ENCODE measurements around the gene EGFL7. TPM values are rescaled to one million over a fixed set of nuclear protein-coding genes. Genes with fewer than 3 reads are reported as not detected.

Gene EGFL7
- total RNA-seq, 2 donors from 2014 or later = 49.3 to 118 TPM

DNA sequence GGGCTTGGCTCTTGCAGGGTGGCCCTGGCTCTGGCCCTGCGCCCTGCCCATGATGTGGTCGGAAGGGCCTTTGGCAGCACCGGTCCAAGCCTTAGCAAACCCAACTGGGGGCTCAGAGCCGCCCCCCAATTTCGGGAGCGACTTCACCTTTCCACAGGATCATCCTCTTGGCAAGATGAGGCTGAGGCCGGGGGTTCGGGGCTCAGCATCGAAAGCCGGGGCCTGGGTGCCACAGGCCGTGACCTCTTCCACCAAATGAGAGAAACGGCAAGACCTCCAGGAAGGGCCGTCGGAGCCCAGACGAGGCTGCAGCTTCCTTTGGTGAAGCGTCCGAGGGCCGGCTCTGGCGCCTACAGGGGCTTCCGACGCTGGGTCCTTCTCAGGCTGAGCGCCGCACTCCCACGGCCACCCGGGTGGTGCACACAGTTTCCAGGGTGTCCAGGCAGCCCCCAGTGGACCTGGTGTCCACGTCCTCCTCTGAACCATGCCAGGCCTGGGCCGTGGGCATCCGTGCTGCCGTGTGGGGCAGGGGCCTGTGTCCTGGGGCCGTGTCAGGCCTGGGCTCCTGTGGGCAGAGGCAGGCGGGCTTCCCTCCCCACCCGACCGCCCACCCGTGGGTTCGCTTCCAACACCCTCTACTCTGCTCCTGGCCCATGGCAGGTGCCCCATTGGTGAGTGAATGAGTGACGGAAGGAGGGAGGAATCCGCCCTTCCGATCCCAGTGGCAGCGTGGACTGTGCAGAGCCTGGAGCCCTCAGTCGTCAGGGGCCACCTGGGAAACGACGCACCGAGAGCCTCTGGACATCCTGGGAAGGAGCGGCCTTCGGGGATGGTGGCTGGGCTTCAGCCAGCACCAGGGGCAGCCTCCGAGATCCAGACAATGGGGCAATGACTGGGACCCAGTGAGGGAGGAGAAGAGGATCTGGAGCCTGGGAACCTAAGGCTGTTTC, 29.7 kb downstream of the EGFL7 start:
- TF ChIP-seq POLR2A (IDR thresholded peaks at IDR 0.05) (no peak), POLR2AphosphoS5 (IDR thresholded peaks at IDR 0.05) (no peak)
- TF ChIP-seq, protein P1, sequence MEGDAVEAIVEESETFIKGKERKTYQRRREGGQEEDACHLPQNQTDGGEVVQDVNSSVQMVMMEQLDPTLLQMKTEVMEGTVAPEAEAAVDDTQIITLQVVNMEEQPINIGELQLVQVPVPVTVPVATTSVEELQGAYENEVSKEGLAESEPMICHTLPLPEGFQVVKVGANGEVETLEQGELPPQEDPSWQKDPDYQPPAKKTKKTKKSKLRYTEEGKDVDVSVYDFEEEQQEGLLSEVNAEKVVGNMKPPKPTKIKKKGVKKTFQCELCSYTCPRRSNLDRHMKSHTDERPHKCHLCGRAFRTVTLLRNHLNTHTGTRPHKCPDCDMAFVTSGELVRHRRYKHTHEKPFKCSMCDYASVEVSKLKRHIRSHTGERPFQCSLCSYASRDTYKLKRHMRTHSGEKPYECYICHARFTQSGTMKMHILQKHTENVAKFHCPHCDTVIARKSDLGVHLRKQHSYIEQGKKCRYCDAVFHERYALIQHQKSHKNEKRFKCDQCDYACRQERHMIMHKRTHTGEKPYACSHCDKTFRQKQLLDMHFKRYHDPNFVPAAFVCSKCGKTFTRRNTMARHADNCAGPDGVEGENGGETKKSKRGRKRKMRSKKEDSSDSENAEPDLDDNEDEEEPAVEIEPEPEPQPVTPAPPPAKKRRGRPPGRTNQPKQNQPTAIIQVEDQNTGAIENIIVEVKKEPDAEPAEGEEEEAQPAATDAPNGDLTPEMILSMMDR (IDR thresholded peaks at IDR 0.05) = no peak
- intact Hi-C loops (cut with DNase I) = loop anchor here (5.0 kb wide), 1 partner anchor 205 kb away; no protein-coding TSS in a partner anchor
- Histone ChIP-seq H3K27me3 (replicated peaks; ENCODE audit: insufficient read depth) (no peaks in the 10 kb centered on the region), H3K27ac (no peak overlapping the region), H3K4me1 (replicated peaks) (peaks cover 4% of the 10 kb centered on the region), H3K4me3 (no peak overlapping the region), H3K36me3 (no peaks in the 10 kb centered on the region), H3K9me3 (no peaks in the 10 kb centered on the region)
- DNase-seq (ENCODE audit: low spot score) = no peak
- 92% methylated on average over 46 of the region's 46 CpGs for WGBS

DNA sequence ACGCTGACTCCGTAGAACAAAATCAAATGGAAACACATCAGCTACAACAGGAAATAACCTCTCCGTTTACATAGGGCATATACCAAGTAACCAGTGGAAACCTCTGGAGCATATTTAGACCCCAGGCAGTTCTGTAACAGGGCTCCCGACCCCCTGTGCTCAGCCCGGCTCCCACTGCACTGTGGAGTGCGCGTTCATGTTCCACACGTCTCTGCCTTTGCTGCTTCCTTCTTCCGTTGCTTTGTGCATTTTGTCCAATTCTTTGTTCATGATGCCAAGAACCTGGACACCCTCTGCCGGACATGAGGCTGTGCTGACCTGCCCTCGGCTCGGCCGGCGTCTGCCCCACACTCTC, 30.4 kb downstream of the EGFL7 start:
- intact Hi-C loops (cut with DNase I) = loop anchor here (5.0 kb wide), 1 partner anchor 206 kb away; no protein-coding TSS in a partner anchor

DNA sequence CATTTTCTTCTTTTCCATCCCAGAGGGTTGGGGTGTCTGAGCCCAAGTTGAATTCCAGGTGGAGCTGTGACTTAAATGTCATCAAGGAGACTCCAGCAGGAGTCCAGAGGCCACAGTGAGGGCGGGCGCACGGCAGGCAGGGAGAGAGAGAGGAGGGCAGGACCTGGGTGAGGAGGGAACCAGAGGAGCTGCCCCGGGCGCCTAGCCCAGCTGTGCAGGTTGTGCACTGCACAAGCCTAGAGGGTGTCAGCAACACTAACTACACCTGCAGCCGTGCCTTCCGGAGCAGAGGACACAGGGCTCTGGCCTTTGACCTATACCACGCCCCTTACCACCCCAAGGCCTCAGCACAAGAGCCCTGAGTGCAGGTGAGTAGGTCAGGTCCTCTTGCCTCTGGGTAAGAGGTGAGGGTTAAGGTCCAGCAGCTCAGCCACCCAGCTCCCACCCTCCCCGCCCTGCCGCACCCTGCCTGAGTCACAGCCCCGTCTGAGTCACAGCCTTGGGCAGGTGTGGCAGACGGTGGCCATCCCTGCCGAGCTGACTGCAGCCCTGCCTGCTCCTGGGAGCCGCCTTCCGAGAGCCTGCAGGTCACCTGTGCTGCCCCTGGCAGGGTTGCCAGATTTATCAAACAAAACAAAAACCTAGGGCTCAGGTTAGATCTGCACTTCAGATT, 30.9 kb downstream of the EGFL7 start:
- no peaks in the 10 kb centered on the region for H3K27me3 ChIP-seq (replicated peaks; ENCODE audit: insufficient read depth)
- no peak for DNase-seq (ENCODE audit: low spot score)
- no peak for TF ChIP-seq POLR2A (IDR thresholded peaks at IDR 0.05)
- TF ChIP-seq, protein P1 (IDR thresholded peaks at IDR 0.05) = no peak
- no peak for TF ChIP-seq POLR2AphosphoS5 (IDR thresholded peaks at IDR 0.05)
- no peaks in the 10 kb centered on the region for H3K36me3 ChIP-seq
- no peak overlapping the region for H3K27ac ChIP-seq
- 58% methylated on average over 13 of the region's 15 CpGs for WGBS
- intact Hi-C loops (cut with DNase I) = loop anchor here (5.0 kb wide), 1 partner anchor 206 kb away; no protein-coding TSS in a partner anchor
- H3K9me3 ChIP-seq = no peaks in the 10 kb centered on the region
- peaks cover 4% of the 10 kb centered on the region for H3K4me1 ChIP-seq (replicated peaks)
- no peak overlapping the region for H3K4me3 ChIP-seq

More for the DNA sequence above, 30.4 kb downstream of the EGFL7 start:
- H3K9me3 ChIP-seq = no peaks in the 10 kb centered on the region
- 82% methylated on average over 14 of the region's 14 CpGs for WGBS
- no peaks in the 10 kb centered on the region for H3K27me3 ChIP-seq (replicated peaks; ENCODE audit: insufficient read depth)
- H3K4me3 ChIP-seq = no peak overlapping the region
- TF ChIP-seq, protein P1 (IDR thresholded peaks at IDR 0.05) = no peak
- TF ChIP-seq POLR2AphosphoS5 (IDR thresholded peaks at IDR 0.05) (no peak), POLR2A (IDR thresholded peaks at IDR 0.05) (no peak)
- H3K27ac ChIP-seq = no peak overlapping the region
- H3K4me1 ChIP-seq (replicated peaks) = peaks cover 4% of the 10 kb centered on the region
- DNase-seq (ENCODE audit: low spot score) = no peak
- no peaks in the 10 kb centered on the region for H3K36me3 ChIP-seq

DNA sequence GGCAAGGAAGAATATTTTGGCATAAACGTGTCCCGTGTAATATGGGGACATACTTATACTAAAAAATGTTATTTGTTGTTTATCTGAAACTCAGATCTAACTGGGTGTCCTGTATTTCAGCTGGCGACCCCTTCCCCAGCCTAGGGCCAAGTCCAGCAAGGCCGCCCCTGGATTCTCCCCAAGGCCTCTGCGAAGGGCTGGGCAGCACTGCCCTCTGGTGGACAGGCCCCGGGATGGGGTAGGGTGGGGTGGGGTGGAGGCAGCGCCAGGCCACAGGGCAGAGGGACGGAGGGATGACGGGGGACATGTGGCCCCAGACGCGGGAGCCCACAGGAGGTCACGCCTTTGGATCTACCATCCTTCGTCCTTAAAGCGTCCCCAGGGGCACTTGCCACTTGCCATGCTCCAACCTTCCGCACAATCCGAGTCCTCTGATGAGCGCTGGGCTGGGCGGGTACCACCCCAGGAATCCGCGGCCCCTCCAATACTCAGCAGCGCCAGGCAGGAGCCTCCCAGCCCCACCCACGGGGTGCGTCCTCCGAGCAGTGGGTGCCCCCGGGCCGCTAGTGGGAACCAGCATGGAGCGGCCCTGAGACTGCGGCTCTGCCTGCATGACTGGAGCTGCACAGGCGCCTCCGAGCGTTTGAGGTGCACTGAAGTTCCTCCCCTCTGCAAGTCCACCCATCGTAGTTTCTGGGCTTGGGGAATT, 31.6 kb downstream of the EGFL7 start:
- Histone ChIP-seq H3K36me3 (no peaks in the 10 kb centered on the region), H3K4me1 (replicated peaks) (peaks cover 4% of the 10 kb centered on the region), H3K9me3 (no peaks in the 10 kb centered on the region), H3K4me3 (no peak overlapping the region), H3K27me3 (replicated peaks; ENCODE audit: insufficient read depth) (no peaks in the 10 kb centered on the region), H3K27ac (no peak overlapping the region)
- TF ChIP-seq, protein P1 (IDR thresholded peaks at IDR 0.05) = peak in 3 of 4 experiments; percentile 66 to 76 (median 73)
- no peak for TF ChIP-seq POLR2AphosphoS5 (IDR thresholded peaks at IDR 0.05)
- DNase-seq (ENCODE audit: low spot score) = peak; percentile 42
- intact Hi-C loops (cut with DNase I) = loop anchor here (5.0 kb wide), 1 partner anchor 207 kb away; no protein-coding TSS in a partner anchor
- 18% methylated on average over 17 of the region's 32 CpGs for WGBS

Measured in prostate gland (tissue), 2 donors.